Stimulated activated CD4-positive, alpha-beta T cell treated with anti-CD3 and anti-CD28 coated beads, Interleukin-4, amount 100 ng/mL, for 4 hours (primary cell): ENCODE results near the gene ABTB2.

Experiments used
- DNase-seq, 2 experiments: peaks; one replicate each; pipeline ENCODE4 v3.0.0-alpha.2; 2020

The ABTB2 gene

GRCh38 chr11:34359548-34359891 is 1.7 kb upstream of the ABTB2 start:
- no peak for DNase-seq

GRCh38 chr11:34358728-34359547 is 1.1 kb upstream of the ABTB2 start:
- peak; percentile 51 to 74 for DNase-seq

DNA sequence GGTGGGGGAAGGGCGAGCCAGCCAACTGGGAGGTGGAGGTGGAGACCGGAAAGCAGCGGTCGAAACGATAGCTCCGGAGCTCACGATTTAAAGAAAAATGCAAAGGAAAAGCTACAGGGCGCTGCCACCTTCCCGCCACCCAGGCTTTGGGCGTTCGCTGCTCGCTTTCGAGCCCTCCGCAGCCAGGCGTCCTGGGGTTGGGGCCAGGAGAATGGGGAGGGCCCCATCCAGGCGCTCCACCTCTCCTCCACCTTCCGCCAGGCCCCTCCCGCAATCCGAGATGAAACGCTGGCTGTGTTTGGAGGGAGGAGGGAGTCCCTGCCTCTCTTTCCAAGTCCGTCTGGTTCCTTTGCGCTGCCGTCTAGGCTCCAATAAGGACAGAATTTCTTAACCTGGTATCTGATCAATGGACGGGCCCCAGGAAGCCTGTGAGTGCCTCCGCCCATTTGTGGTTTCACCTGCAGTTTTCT is 483 bp upstream of the ABTB2 start:
- DNase-seq, result no peak

GRCh38 chr11:34356913-34357700 is 703 bp downstream of the ABTB2 start:
- peak; percentile 28 to 47 for DNase-seq

- DNase-seq, result peak in 1 of 2 experiments; percentile 5
Observed at GRCh38 chr11:34356576-34356912, 1.3 kb downstream of the ABTB2 start.

DNA sequence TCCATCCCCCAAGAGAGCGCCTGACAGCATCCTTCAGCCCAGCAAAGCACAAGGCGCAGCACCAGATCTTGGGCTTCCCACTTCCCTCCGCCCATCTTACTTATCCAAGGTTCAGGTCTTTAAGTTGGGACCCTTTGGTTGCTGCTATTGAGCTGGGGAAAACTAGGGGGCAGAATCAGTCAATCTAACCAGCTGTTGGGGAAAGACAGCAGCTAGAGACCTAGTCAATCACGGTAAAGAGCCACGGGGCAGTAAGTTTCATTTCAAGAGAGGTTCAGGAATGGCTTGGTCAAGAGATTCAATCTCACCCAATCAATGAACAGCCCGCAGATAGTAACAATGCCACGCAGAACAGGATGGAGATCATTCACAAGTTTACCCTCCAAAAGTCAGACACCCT is 1.7 kb downstream of the ABTB2 start:
- no peak for DNase-seq

DNA sequence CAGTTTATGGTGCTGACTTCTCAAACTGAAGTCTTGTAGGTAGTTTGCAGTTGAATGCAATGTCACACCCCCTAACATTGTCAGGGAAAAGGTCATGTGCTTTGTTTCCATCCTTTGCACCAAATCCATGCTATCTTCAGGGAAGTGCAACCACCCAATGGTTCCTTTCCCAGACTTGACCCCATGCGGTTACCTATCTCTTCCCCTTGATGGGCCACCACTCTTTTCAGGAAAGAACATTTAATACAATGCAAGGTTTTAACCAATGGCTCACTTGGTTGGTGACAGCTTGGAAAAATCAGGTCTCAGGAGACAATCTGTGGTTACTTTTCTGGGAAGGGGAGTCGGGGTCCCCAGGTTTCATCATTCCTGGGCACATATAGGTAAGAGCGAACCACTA is 2.1 kb downstream of the ABTB2 start:
- no peak for DNase-seq

DNA sequence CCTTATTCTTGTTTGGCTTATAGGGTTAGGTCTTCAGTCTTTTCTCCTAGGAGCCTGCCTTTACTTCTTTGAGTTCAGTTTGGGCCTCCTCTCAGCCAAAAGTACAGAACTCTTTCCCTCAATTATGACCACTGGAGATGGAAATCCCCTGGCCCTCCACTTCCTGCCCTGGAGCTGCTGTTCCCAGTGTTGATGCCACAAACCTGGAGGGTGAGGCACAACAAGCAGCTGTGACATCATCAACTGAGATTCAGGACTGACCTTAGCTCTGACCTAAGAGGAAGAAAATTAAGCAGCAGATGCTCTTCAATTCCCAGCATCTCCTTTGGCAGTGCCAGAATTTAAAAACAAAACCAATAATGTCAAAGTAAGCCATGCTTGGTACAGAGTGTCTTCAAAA is 3.0 kb downstream of the ABTB2 start:
- no peak for DNase-seq

GRCh38 chr11:34353881-34354280 is 3.9 kb downstream of the ABTB2 start:
- DNase-seq, result no peak

GRCh38 chr11:34351687-34352469 is 5.9 kb downstream of the ABTB2 start:
- no peak for DNase-seq

DNA sequence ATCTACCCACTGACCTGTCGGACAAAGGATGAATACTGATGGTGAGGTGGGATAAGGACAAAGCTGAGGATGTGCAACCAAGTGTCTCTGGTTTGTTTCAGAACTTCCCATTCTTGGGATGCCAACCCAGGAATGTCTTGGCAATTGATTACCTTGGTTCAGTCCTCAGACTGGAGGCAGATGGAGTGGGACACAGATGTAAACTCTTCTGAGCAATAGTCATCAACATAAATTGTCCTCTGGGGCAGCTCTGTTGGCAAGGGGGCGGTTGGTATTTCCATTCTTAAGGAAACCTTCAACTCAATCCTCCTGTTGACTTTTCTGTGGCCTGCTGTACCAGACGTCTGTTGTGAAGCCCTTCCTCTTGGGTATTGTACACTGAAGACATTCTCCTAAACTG is 6.8 kb downstream of the ABTB2 start:
- no peak for DNase-seq

DNA sequence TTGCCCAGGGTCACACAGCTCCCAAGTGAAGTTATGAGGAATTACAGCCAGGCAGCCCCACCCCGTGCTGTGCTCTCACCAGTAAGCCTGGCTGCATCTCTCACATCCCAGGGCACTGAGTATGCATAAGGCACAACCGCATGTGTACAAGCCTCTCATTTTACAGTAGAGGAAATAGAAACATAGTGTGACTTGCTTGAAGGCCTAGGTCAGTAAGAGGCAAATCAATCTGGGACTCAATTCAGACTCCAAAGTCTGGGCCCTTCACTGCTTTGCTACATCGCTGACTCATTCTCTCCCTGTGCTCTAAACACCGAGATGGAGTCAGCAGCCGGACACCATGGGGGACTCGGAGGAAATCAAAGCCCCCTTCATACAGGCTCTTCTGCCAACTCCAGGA is 7.9 kb downstream of the ABTB2 start:
- DNase-seq, result no peak

DNA sequence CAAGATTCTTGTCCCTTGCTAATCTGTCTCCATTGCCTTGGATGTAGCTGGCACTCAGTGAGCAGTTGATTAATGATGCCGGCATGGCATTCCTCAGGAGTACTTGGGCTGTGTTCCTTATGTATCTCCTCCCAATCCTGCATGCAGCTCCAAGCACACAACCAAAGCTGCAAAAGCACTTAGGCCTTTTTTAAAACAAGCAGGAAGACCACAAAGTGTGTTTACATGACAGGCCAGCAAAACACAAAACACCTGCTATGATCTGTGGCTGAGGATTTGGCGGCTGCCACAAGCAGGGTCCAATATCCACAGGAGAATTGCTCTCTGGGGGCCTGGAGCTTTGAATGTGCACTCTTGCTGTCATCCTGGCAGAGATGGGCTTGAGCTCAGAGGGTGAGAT is 8.9 kb downstream of the ABTB2 start:
- DNase-seq, result no peak

DNA sequence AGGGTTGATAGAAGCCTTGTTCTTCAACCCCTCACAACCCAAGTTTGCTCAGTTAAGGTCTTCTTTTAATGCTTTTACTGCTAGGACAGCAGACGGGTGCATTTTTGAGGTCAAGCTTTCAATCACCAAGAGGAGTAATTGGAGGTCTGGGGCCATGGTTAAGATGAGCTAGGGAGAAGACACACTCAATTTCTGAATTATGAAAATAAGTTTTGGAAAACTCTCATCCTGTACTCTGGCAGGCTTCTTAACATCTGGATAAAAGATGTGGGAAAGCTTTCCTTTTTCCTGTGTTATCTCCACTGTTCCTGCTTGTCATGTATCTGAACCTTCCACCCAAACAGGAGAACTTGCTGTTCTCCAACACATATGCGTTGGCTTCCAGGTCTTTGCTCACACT is 9.7 kb downstream of the ABTB2 start:
- DNase-seq, result no peak

- DNase-seq, result no peak
Observed at GRCh38 chr11:34346551-34346950, 11.3 kb downstream of the ABTB2 start.

- DNase-seq, result no peak
Observed at GRCh38 chr11:34345991-34346480, 11.8 kb downstream of the ABTB2 start.

GRCh38 chr11:34345540-34345876 is 12.3 kb downstream of the ABTB2 start:
- no peak for DNase-seq

DNA sequence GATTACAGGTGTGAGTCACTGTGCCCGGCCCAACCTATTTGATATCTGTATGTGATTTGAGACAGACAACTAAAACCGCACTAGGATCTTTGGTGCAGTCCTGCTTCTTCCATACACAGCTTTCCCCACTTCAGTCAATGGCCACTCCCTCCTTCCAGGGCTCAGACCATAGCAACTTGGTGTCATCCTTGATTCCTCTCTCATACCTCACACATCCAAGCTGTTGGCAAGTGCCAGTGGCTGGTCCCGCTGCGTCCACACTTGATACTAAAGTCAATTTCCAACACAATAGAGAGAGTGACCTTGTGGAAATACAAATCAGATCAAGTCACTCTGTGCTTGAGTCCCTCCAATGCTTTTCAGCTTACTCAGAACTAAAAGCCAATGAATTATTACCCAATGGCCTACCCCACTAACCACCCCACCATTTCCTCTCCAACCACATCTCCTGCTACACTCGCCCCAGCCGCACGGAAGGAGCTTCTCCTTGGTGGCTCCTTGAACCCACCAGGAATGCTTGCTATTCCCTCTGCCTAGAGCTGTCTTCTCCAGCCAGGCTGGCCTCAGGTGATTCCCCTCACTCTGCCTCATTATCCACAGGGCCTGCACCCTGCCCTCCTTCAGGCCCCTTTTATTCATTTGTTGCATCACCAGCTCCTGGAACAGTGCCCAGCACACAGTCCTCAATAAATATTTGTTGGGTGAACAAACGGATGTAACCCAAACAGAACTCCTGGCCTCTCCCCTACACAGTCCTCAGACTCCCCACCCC is 12.9 kb downstream of the ABTB2 start:
- no peak for DNase-seq

DNA sequence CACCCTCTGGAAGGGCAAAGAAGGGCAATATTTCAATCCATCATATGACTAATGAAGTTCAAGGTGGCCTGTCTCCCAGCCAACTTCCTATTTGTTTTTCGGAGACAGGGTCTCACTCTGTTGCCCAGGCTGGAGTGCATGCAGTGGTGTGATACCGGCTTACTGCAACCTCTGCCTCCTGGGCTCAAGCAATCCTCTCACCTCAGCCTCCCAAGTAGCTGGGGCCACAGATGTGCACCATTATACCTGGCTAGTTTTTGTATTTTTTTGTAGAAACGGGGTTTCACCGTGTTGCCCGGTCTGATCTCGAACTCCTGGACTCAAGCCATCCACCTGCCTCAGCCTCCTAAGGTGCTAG is 13.4 kb downstream of the ABTB2 start:
- no peak for DNase-seq

GRCh38 chr11:34343686-34344085 is 14.1 kb downstream of the ABTB2 start:
- DNase-seq, result no peak

- DNase-seq, result no peak
Observed at GRCh38 chr11:34343153-34343552, 14.7 kb downstream of the ABTB2 start.

- no peak for DNase-seq
Observed at GRCh38 chr11:34341931-34342533, 15.8 kb downstream of the ABTB2 start.
